ENCODE results near the gene RPUSD3.

The RPUSD3 gene

GRCh38 chr3:9828801-9829755 lies 14.7 kb downstream of the RPUSD3 start:
- no peak for DNase-seq

- no peak for DNase-seq
These were observed 16.8 kb downstream of the RPUSD3 start for GRCh38 chr3:9826815-9827573.

- no peak for DNase-seq
These were observed 18.3 kb downstream of the RPUSD3 start for GRCh38 chr3:9825451-9826040.

- no peak for DNase-seq
These were observed 22.9 kb downstream of the RPUSD3 start for GRCh38 chr3:9820946-9821345.

GRCh38 chr3:9820543-9820942 lies 23.3 kb downstream of the RPUSD3 start:
- no peak for DNase-seq

GRCh38 chr3:9818666-9819335 lies 25.0 kb downstream of the RPUSD3 start:
- no peak for DNase-seq

- DNase-seq = no peak
These were observed 26.4 kb downstream of the RPUSD3 start for GRCh38 chr3:9817436-9817835.

GRCh38 chr3:9815986-9816385 lies 27.8 kb downstream of the RPUSD3 start:
- DNase-seq = no peak

GRCh38 chr3:9812870-9813483 lies 30.8 kb downstream of the RPUSD3 start:
- no peak for DNase-seq

- no peak for DNase-seq
These were observed 33.0 kb downstream of the RPUSD3 start for GRCh38 chr3:9810846-9811245.

GRCh38 chr3:9810433-9810770 lies 33.4 kb downstream of the RPUSD3 start:
- no peak for DNase-seq

- DNase-seq = peak; percentile 78
These were observed 34.0 kb downstream of the RPUSD3 start, which contains the start of gene TTLL3 for GRCh38 chr3:9809615-9810432. Gene TTLL3 (plus strand): TSS chr3:9810262. CDS start chr3:9810662, 400 bp downstream.

- DNase-seq = no peak
These were observed 34.6 kb downstream of the RPUSD3 start for GRCh38 chr3:9809239-9809614.

- peak; percentile 81 for DNase-seq
These were observed 35.3 kb downstream of the RPUSD3 start for GRCh38 chr3:9808345-9809037.

GRCh38 chr3:9807981-9808344 lies 35.8 kb downstream of the RPUSD3 start:
- DNase-seq = no peak

- no peak for DNase-seq
These were observed 36.9 kb downstream of the RPUSD3 start for GRCh38 chr3:9806688-9807589.

- no peak for DNase-seq
These were observed 37.7 kb downstream of the RPUSD3 start for GRCh38 chr3:9806137-9806536.

- no peak for DNase-seq
These were observed 38.8 kb downstream of the RPUSD3 start for GRCh38 chr3:9804996-9805395.

- DNase-seq = no peak
These were observed 40.3 kb downstream of the RPUSD3 start for GRCh38 chr3:9803494-9803893.

- DNase-seq = no peak
These were observed 43.3 kb downstream of the RPUSD3 start for GRCh38 chr3:9800529-9800928.

All from activated effector memory CD4-positive, alpha-beta T cell treated with anti-CD3 and anti-CD28 coated beads, Interleukin-2, amount 50 U/mL, for 16 hours (primary cell).